ENCODE data around the gene METTL15. TPM values are rescaled to one million over a fixed set of nuclear protein-coding genes. Genes with fewer than 3 reads are reported as not detected.

Gene METTL15
- total and polyA plus RNA-seq, 4 donors = 3.4 to 36.3 (median 9.0) TPM

- Histone ChIP-seq H3K9ac (ENCODE audit: insufficient read depth in 1 of 2, low read length in 2 of 2) (no peak overlapping the region), H3K27ac (ENCODE audit: low read depth in 1 of 2, low read length in 1 of 2) (no peak overlapping the region), H3K36me3 (ENCODE audit: control insufficient read depth in 4 of 4, insufficient read depth in 4 of 4, low read length in 4 of 4) (no peaks in the 10 kb centered on the region), H3K9me3 (ENCODE audit: control insufficient read depth in 4 of 4, insufficient read depth in 3 of 4, low read length in 3 of 4) (no peaks in the 10 kb centered on the region), H3K27me3 (ENCODE audit: control insufficient read depth in 3 of 3, insufficient read depth in 3 of 3, low read length in 2 of 3) (no peaks in the 10 kb centered on the region), H3K4me1 (ENCODE audit: control insufficient read depth in 5 of 5, insufficient read depth in 5 of 5, low read length in 5 of 5) (peaks cover 0 to 3% (median 0%) of the 10 kb centered on the region in 5 donors), H3K4me3 (no peak overlapping the region)
- WGBS, 2 donors = 90 to 97% methylated on average over 2 of the region's 2 CpGs
- no peak for TF ChIP-seq CTCF (IDR thresholded peaks at IDR 0.05; ENCODE audit: control extremely low read depth, extremely low read depth)
- DNase-seq (no peak), ATAC-seq (ENCODE audit: insufficient read depth, low FRiP score) (no peak)
Observed at GRCh38 chr11:28243061-28243460, 134.9 kb downstream of the METTL15 start.

- 93 to 95% methylated on average over 2 of the region's 2 CpGs for WGBS, 2 donors
- ATAC-seq (ENCODE audit: insufficient read depth, low FRiP score) (no peak), DNase-seq (no peak)
- TF ChIP-seq CTCF (IDR thresholded peaks at IDR 0.05; ENCODE audit: control extremely low read depth, extremely low read depth) = no peak
- Histone ChIP-seq H3K27ac (ENCODE audit: low read depth in 1 of 2, low read length in 1 of 2) (no peak overlapping the region), H3K4me1 (ENCODE audit: control insufficient read depth in 5 of 5, insufficient read depth in 5 of 5, low read length in 5 of 5) (peaks cover 0 to 3% (median 0%) of the 10 kb centered on the region in 5 donors), H3K9me3 (ENCODE audit: control insufficient read depth in 4 of 4, insufficient read depth in 3 of 4, low read length in 3 of 4) (no peaks in the 10 kb centered on the region), H3K27me3 (ENCODE audit: control insufficient read depth in 3 of 3, insufficient read depth in 3 of 3, low read length in 2 of 3) (no peaks in the 10 kb centered on the region), H3K4me3 (no peak overlapping the region), H3K36me3 (ENCODE audit: control insufficient read depth in 4 of 4, insufficient read depth in 4 of 4, low read length in 4 of 4) (no peaks in the 10 kb centered on the region), H3K9ac (ENCODE audit: insufficient read depth in 1 of 2, low read length in 2 of 2) (no peak overlapping the region)
Observed at GRCh38 chr11:28243581-28243980, 135.4 kb downstream of the METTL15 start.

GRCh38 chr11:28245131-28245530, 136.9 kb downstream of the METTL15 start:
- Histone ChIP-seq H3K9ac (ENCODE audit: insufficient read depth in 1 of 2, low read length in 2 of 2) (no peak overlapping the region), H3K4me1 (ENCODE audit: control insufficient read depth in 5 of 5, insufficient read depth in 5 of 5, low read length in 5 of 5) (peaks cover 0 to 3% (median 0%) of the 10 kb centered on the region in 5 donors), H3K9me3 (ENCODE audit: control insufficient read depth in 4 of 4, insufficient read depth in 3 of 4, low read length in 3 of 4) (no peaks in the 10 kb centered on the region), H3K36me3 (ENCODE audit: control insufficient read depth in 4 of 4, insufficient read depth in 4 of 4, low read length in 4 of 4) (no peaks in the 10 kb centered on the region), H3K27ac (ENCODE audit: low read depth in 1 of 2, low read length in 1 of 2) (no peak overlapping the region), H3K4me3 (no peak overlapping the region), H3K27me3 (ENCODE audit: control insufficient read depth in 3 of 3, insufficient read depth in 3 of 3, low read length in 2 of 3) (no peaks in the 10 kb centered on the region)
- 89 to 97% methylated on average over 2 of the region's 2 CpGs for WGBS, 2 donors
- no peak for TF ChIP-seq CTCF (IDR thresholded peaks at IDR 0.05; ENCODE audit: control extremely low read depth, extremely low read depth)
- ATAC-seq (ENCODE audit: insufficient read depth, low FRiP score) (no peak), DNase-seq (no peak)

GRCh38 chr11:28250192-28250591, 142.0 kb downstream of the METTL15 start:
- Histone ChIP-seq H3K27ac (ENCODE audit: low read depth in 1 of 2, low read length in 1 of 2) (no peak overlapping the region), H3K9ac (ENCODE audit: insufficient read depth in 1 of 2, low read length in 2 of 2) (no peak overlapping the region), H3K4me3 (no peak overlapping the region), H3K4me1 (ENCODE audit: control insufficient read depth in 5 of 5, insufficient read depth in 5 of 5, low read length in 5 of 5) (no peaks in the 10 kb centered on the region), H3K27me3 (ENCODE audit: control insufficient read depth in 3 of 3, insufficient read depth in 3 of 3, low read length in 2 of 3) (no peaks in the 10 kb centered on the region), H3K9me3 (ENCODE audit: control insufficient read depth in 4 of 4, insufficient read depth in 3 of 4, low read length in 3 of 4) (peaks cover 0 to 3% (median 0%) of the 10 kb centered on the region in 4 donors), H3K36me3 (ENCODE audit: control insufficient read depth in 4 of 4, insufficient read depth in 4 of 4, low read length in 4 of 4) (peaks cover 0 to 6% (median 0%) of the 10 kb centered on the region in 4 donors)
- no peak for TF ChIP-seq CTCF (IDR thresholded peaks at IDR 0.05; ENCODE audit: control extremely low read depth, extremely low read depth)
- ATAC-seq (ENCODE audit: insufficient read depth, low FRiP score) = no peak
- no peak for DNase-seq
